ENCODE measurements around the gene ZNF385A. TPM values are rescaled to one million over a fixed set of nuclear protein-coding genes. Genes with fewer than 3 reads are reported as not detected.

ZNF385A gene
- total and polyA plus RNA-seq, 9 of the 15 experiments (the other 6 are each of a cell fraction or from before 2014, with no cell fraction given): 1.0 to 111 (median 7.7) TPM

DNA sequence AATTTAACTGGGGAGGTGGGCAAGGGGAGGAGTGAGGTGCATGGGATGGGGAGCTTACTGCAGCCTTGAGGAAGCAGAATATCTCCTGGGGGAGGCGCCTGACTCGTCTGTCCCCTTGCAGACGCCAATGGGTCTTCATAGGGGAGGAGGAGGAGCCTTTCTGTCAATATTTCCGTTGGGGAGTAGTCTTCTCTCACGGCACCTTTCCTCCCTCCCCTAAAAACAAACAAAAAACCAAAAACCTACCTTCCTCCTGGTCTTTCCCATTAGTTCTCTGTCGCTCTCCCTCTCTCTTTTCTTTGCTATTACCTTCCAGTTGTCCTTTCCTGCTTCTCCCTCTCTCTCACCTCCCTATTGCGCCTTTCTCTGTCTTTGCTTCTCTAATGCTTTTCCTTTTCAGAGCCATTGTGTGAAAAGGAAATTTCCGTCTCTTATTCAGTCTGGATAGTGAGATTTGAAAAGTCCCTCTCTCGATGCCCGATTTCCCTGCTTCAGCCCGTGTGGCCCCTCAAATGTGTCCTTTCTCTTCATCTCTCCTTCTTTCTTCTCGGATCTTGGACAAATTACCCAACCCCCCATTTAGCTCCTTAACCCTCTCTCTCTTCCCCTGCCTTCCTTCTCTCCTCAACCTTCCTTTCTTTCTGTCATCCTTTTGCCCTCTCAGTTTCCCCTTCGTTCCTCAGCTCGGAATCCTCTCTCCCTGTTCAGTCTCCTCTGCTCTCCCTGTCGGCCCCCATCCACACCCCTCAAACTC is 26.2 kb downstream of the ZNF385A start (continued):
- TF ChIP-seq, protein P1, sequence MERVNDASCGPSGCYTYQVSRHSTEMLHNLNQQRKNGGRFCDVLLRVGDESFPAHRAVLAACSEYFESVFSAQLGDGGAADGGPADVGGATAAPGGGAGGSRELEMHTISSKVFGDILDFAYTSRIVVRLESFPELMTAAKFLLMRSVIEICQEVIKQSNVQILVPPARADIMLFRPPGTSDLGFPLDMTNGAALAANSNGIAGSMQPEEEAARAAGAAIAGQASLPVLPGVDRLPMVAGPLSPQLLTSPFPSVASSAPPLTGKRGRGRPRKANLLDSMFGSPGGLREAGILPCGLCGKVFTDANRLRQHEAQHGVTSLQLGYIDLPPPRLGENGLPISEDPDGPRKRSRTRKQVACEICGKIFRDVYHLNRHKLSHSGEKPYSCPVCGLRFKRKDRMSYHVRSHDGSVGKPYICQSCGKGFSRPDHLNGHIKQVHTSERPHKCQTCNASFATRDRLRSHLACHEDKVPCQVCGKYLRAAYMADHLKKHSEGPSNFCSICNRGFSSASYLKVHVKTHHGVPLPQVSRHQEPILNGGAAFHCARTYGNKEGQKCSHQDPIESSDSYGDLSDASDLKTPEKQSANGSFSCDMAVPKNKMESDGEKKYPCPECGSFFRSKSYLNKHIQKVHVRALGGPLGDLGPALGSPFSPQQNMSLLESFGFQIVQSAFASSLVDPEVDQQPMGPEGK (CRISPR knock-in tag; IDR thresholded peaks at IDR 0.05; ENCODE audit: borderline replicate concordance): no peak
- no peak for TF ChIP-seq ZNF707 (CRISPR knock-in tag; conservative IDR thresholded peaks at IDR 0.05)
- TF ChIP-seq, protein P2, sequence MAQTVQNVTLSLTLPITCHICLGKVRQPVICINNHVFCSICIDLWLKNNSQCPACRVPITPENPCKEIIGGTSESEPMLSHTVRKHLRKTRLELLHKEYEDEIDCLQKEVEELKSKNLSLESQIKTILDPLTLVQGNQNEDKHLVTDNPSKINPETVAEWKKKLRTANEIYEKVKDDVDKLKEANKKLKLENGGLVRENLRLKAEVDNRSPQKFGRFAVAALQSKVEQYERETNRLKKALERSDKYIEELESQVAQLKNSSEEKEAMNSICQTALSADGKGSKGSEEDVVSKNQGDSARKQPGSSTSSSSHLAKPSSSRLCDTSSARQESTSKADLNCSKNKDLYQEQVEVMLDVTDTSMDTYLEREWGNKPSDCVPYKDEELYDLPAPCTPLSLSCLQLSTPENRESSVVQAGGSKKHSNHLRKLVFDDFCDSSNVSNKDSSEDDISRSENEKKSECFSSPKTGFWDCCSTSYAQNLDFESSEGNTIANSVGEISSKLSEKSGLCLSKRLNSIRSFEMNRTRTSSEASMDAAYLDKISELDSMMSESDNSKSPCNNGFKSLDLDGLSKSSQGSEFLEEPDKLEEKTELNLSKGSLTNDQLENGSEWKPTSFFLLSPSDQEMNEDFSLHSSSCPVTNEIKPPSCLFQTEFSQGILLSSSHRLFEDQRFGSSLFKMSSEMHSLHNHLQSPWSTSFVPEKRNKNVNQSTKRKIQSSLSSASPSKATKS (CRISPR knock-in tag; IDR thresholded peaks at IDR 0.05): 0 out of 2 replicates have a peak, but pooled peaks have one; percentile 23
- TF ChIP-seq, protein P3, sequence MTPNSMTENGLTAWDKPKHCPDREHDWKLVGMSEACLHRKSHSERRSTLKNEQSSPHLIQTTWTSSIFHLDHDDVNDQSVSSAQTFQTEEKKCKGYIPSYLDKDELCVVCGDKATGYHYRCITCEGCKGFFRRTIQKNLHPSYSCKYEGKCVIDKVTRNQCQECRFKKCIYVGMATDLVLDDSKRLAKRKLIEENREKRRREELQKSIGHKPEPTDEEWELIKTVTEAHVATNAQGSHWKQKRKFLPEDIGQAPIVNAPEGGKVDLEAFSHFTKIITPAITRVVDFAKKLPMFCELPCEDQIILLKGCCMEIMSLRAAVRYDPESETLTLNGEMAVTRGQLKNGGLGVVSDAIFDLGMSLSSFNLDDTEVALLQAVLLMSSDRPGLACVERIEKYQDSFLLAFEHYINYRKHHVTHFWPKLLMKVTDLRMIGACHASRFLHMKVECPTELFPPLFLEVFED (CRISPR knock-in tag; conservative IDR thresholded peaks at IDR 0.05): peak; percentile 61; the same call in 1 of the 2 replicates
- 0 out of 2 replicates have a peak, but pooled peaks have one; percentile 42 for TF ChIP-seq PHTF2 (CRISPR knock-in tag; IDR thresholded peaks at IDR 0.05)
- TF ChIP-seq, protein P4, sequence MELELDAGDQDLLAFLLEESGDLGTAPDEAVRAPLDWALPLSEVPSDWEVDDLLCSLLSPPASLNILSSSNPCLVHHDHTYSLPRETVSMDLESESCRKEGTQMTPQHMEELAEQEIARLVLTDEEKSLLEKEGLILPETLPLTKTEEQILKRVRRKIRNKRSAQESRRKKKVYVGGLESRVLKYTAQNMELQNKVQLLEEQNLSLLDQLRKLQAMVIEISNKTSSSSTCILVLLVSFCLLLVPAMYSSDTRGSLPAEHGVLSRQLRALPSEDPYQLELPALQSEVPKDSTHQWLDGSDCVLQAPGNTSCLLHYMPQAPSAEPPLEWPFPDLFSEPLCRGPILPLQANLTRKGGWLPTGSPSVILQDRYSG (tag; conservative IDR thresholded peaks at IDR 0.05; ENCODE audit: low read depth): no peak
- no peak for TF ChIP-seq ZNF764 (CRISPR knock-in tag; IDR thresholded peaks at IDR 0.05; ENCODE audit: low read depth)
- TF ChIP-seq HMGN3 (IDR thresholded peaks at IDR 0.05; ENCODE audit: borderline replicate concordance, extremely low read depth, insufficient read length, low read depth, low read length): no peak
- 0 out of 2 replicates have a peak, but pooled peaks have one; percentile 10 for TF ChIP-seq ZNF696 (CRISPR knock-in tag; conservative IDR thresholded peaks at IDR 0.05)
- TF ChIP-seq YY1 (IDR thresholded peaks at IDR 0.05; ENCODE audit: borderline replicate concordance in 1 of 3, control insufficient read depth in 1 of 3, extremely low read depth in 1 of 3, insufficient read depth in 3 of 3, insufficient read length in 1 of 3, insufficient replicate concordance in 2 of 3, low read depth in 1 of 3, low read length in 2 of 3): peak in 1 of 3 experiments; percentile 12
- TF ChIP-seq CCNT2 (IDR thresholded peaks at IDR 0.05; ENCODE audit: borderline replicate concordance, extremely low read depth, insufficient read length, low read depth, low read length): no peak
- TF ChIP-seq, protein P5, sequence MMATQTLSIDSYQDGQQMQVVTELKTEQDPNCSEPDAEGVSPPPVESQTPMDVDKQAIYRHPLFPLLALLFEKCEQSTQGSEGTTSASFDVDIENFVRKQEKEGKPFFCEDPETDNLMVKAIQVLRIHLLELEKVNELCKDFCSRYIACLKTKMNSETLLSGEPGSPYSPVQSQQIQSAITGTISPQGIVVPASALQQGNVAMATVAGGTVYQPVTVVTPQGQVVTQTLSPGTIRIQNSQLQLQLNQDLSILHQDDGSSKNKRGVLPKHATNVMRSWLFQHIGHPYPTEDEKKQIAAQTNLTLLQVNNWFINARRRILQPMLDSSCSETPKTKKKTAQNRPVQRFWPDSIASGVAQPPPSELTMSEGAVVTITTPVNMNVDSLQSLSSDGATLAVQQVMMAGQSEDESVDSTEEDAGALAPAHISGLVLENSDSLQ (IDR thresholded peaks at IDR 0.05): peak; percentile 56
- TF ChIP-seq ZNF316 (IDR thresholded peaks at IDR 0.05): peak; percentile 11; the same call in 1 of the 2 replicates
- TF ChIP-seq TAF1 (IDR thresholded peaks at IDR 0.05; ENCODE audit: control insufficient read depth, extremely low read depth, insufficient read depth, low read length, severe bottlenecking): peak; percentile 26
